ENCODE results near the gene ADCY1.

Gene ADCY1

GRCh38 chr7:45650404-45651394 is 76.5 kb downstream of the ADCY1 start:
- Histone ChIP-seq H3K27me3 (ENCODE audit: control insufficient read depth in 1 of 2, insufficient read depth in 2 of 2, low read length in 2 of 2) (no peaks in the 10 kb centered on the region), H3K9me3 (ENCODE audit: low read length) (no peaks in the 10 kb centered on the region), H3K27ac (ENCODE audit: low read depth, low read length) (no peak overlapping the region), H3K9ac (ENCODE audit: low read length) (no peak overlapping the region), H3K4me3 (ENCODE audit: low read depth in 1 of 2, low read length in 2 of 2) (no peak overlapping the region), H3K36me3 (ENCODE audit: insufficient read depth, low read length) (no peaks in the 10 kb centered on the region), H3K4me1 (ENCODE audit: insufficient read depth, low read length) (no peaks in the 10 kb centered on the region)

GRCh38 chr7:45651540-45651939 is 77.4 kb downstream of the ADCY1 start:
- no peaks in the 10 kb centered on the region for H3K27me3 ChIP-seq (ENCODE audit: control insufficient read depth in 1 of 2, insufficient read depth in 2 of 2, low read length in 2 of 2)
- H3K36me3 ChIP-seq (ENCODE audit: insufficient read depth, low read length) = no peaks in the 10 kb centered on the region
- H3K4me1 ChIP-seq (ENCODE audit: insufficient read depth, low read length) = no peaks in the 10 kb centered on the region
- H3K9ac ChIP-seq (ENCODE audit: low read length) = no peak overlapping the region
- H3K27ac ChIP-seq (ENCODE audit: low read depth, low read length) = no peak overlapping the region
- no peak overlapping the region for H3K4me3 ChIP-seq (ENCODE audit: low read depth in 1 of 2, low read length in 2 of 2)
- no peaks in the 10 kb centered on the region for H3K9me3 ChIP-seq (ENCODE audit: low read length)

GRCh38 chr7:45652630-45653029 is 78.5 kb downstream of the ADCY1 start:
- H3K36me3 ChIP-seq (ENCODE audit: insufficient read depth, low read length) = no peaks in the 10 kb centered on the region
- H3K4me3 ChIP-seq (ENCODE audit: low read depth in 1 of 2, low read length in 2 of 2) = no peak overlapping the region
- no peaks in the 10 kb centered on the region for H3K4me1 ChIP-seq (ENCODE audit: insufficient read depth, low read length)
- no peaks in the 10 kb centered on the region for H3K27me3 ChIP-seq (ENCODE audit: control insufficient read depth in 1 of 2, insufficient read depth in 2 of 2, low read length in 2 of 2)
- no peak overlapping the region for H3K27ac ChIP-seq (ENCODE audit: low read depth, low read length)
- no peaks in the 10 kb centered on the region for H3K9me3 ChIP-seq (ENCODE audit: low read length)
- H3K9ac ChIP-seq (ENCODE audit: low read length) = no peak overlapping the region

DNA sequence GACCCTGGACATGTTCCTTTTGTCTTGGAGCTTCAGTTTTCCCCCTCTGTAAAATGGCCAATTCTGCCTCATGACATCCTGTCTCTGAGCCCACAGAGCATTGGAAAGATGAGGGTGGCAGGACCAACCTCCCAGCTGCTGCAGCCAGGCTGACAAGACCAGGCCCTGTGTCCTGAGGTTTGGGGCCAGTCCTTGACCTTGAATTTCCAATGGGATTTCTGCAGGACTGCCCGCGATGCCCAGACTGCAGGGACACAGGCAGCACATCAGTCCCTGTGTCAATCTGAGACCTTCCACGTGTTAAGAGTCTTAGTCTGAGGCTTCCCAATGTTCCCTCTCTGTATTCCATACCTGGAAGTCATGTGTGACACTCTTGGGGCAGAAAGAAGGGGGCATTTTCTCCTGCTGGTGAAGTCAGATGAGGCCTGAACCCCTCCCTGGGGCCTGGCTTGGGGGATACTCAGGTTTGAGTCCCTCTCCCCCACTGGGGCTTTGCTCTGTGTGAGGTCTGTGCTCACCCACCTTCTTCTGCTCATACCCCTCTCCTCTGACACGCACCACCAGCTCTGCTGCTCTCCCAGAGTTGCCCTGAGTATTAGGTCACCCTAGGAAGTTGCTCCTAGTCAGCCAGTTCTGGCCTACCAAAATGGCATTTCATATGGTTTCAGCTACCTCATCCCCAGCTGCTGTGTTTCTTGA is 79.2 kb downstream of the ADCY1 start:
- H3K9ac ChIP-seq (ENCODE audit: low read length) = no peak overlapping the region
- no peaks in the 10 kb centered on the region for H3K9me3 ChIP-seq (ENCODE audit: low read length)
- H3K36me3 ChIP-seq (ENCODE audit: insufficient read depth, low read length) = no peaks in the 10 kb centered on the region
- no peaks in the 10 kb centered on the region for H3K4me1 ChIP-seq (ENCODE audit: insufficient read depth, low read length)
- no peaks in the 10 kb centered on the region for H3K27me3 ChIP-seq (ENCODE audit: control insufficient read depth in 1 of 2, insufficient read depth in 2 of 2, low read length in 2 of 2)
- H3K4me3 ChIP-seq (ENCODE audit: low read depth in 1 of 2, low read length in 2 of 2) = no peak overlapping the region
- no peak overlapping the region for H3K27ac ChIP-seq (ENCODE audit: low read depth, low read length)

DNA sequence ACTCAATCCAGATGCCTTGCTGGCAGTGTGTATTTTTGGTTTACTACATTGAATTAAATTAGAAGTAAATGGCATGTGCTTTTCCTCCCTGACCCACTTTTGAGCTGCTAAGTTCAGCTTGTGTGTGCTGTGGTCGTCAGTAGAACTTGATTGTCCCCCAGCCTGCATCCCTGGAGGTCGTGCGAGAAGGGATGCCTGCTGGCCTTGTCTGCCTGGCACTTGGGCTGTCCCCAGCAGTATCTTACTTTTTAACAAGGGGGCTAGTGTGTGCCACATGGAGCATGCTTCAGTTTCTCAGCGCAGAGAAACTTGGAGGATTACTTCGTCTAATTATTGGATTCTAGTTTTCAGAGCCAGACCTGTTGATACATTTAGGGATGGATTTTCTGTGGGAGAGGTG is 80.2 kb downstream of the ADCY1 start:
- no peaks in the 10 kb centered on the region for H3K4me1 ChIP-seq (ENCODE audit: insufficient read depth, low read length)
- no peaks in the 10 kb centered on the region for H3K9me3 ChIP-seq (ENCODE audit: low read length)
- no peaks in the 10 kb centered on the region for H3K36me3 ChIP-seq (ENCODE audit: insufficient read depth, low read length)
- no peak overlapping the region for H3K4me3 ChIP-seq (ENCODE audit: low read depth in 1 of 2, low read length in 2 of 2)
- H3K27ac ChIP-seq (ENCODE audit: low read depth, low read length) = no peak overlapping the region
- H3K27me3 ChIP-seq (ENCODE audit: control insufficient read depth in 1 of 2, insufficient read depth in 2 of 2, low read length in 2 of 2) = no peaks in the 10 kb centered on the region
- H3K9ac ChIP-seq (ENCODE audit: low read length) = no peak overlapping the region

GRCh38 chr7:45655539-45655938 is 81.4 kb downstream of the ADCY1 start:
- Histone ChIP-seq H3K27me3 (ENCODE audit: control insufficient read depth in 1 of 2, insufficient read depth in 2 of 2, low read length in 2 of 2) (no peaks in the 10 kb centered on the region), H3K9ac (ENCODE audit: low read length) (no peak overlapping the region), H3K4me1 (ENCODE audit: insufficient read depth, low read length) (no peaks in the 10 kb centered on the region)

GRCh38 chr7:45656431-45656830 is 82.3 kb downstream of the ADCY1 start:
- Histone ChIP-seq H3K27me3 (ENCODE audit: control insufficient read depth in 1 of 2, insufficient read depth in 2 of 2, low read length in 2 of 2) (no peaks in the 10 kb centered on the region), H3K9ac (ENCODE audit: low read length) (no peak overlapping the region), H3K4me3 (ENCODE audit: low read depth in 1 of 2, low read length in 2 of 2) (no peak overlapping the region), H3K9me3 (ENCODE audit: low read length) (no peaks in the 10 kb centered on the region), H3K4me1 (ENCODE audit: insufficient read depth, low read length) (no peaks in the 10 kb centered on the region), H3K27ac (ENCODE audit: low read depth, low read length) (no peak overlapping the region), H3K36me3 (ENCODE audit: insufficient read depth, low read length) (no peaks in the 10 kb centered on the region)

More at GRCh38 chr7:45655539-45655938, 81.4 kb downstream of the ADCY1 start:
- Histone ChIP-seq H3K9me3 (ENCODE audit: low read length) (no peaks in the 10 kb centered on the region), H3K36me3 (ENCODE audit: insufficient read depth, low read length) (no peaks in the 10 kb centered on the region), H3K27ac (ENCODE audit: low read depth, low read length) (no peak overlapping the region), H3K4me3 (ENCODE audit: low read depth in 1 of 2, low read length in 2 of 2) (no peak overlapping the region)

DNA sequence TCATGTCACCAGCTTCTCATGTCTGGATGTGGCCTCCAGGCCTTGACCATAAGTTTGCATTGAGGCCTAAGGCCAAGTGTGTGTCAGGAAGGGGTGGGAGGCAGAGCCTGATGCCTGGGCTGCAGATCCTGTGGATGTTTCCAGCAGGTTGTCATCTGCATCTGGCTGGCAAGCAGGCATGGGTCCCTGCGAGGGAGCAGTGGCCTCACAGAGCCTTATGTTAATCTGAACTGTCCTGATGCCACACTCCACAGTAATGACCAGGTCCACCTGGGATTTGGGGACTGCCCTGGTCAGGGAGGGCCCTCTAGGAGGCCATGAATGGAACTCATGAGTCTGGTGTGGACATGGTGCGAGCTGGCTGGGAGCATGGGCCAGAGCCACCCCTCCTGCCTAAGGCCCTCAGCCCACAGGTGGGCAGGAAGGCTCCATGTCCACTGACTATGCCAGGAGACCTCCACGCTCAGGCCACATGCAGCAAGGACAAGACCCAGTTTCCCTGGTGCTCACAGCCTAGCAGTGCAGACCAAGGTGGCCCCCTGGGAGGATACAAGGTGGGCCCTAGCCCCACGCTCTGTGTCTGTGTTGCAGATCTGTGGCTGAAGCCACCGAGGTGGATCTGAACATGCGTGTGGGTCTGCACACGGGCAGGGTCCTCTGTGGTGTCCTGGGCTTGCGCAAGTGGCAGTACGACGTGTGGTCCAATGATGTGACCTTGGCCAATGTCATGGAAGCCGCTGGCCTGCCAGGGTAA is 83.1 kb downstream of the ADCY1 start:
- H3K27ac ChIP-seq (ENCODE audit: low read depth, low read length) = no peak overlapping the region
- H3K36me3 ChIP-seq (ENCODE audit: insufficient read depth, low read length) = no peaks in the 10 kb centered on the region
- H3K9me3 ChIP-seq (ENCODE audit: low read length) = no peaks in the 10 kb centered on the region
- no peaks in the 10 kb centered on the region for H3K27me3 ChIP-seq (ENCODE audit: control insufficient read depth in 1 of 2, insufficient read depth in 2 of 2, low read length in 2 of 2)
- H3K4me1 ChIP-seq (ENCODE audit: insufficient read depth, low read length) = no peaks in the 10 kb centered on the region
- no peak overlapping the region for H3K9ac ChIP-seq (ENCODE audit: low read length)
- H3K4me3 ChIP-seq (ENCODE audit: low read depth in 1 of 2, low read length in 2 of 2) = no peak overlapping the region

DNA sequence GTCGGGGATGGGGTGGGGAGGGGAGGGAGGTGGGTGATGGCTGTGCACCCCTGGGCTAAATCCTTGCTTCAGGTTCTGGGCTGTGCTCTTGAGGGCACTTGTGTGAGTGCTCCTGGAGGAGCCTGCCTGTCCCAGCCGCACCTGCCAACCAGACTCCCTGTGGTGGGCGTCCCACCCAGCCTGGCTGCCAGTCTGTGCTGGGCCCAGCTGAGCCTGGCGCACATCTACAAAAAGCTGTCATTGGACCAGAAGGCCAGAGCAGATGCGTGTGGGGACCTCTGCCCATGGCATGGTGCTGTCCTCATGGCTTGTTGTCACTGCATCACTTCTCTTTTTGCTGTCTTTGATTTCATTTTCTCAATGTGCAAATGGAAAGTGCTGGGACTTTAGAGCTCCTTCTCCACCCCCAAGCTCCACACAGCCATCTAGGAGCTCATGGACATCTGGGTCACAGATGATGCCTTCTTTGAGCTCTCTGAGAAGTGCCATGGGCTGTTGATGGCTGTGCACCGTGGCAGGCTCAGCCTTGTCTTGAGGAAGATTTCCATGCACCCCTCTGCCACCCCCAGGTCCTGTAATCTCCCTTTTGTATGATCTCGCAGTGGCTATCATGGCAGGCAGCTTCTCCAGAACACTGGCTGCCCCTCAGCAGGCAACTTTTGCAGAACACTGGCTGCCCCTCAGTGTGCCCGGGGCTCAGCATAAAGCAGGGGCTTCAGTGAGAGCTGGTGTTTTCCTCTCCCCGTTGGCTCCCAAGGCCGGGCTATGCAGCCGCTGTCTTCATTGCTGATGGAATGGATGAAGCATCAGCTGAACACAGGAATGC is 83.9 kb downstream of the ADCY1 start:
- H3K4me1 ChIP-seq (ENCODE audit: insufficient read depth, low read length) = no peaks in the 10 kb centered on the region
- no peak overlapping the region for H3K9ac ChIP-seq (ENCODE audit: low read length)
- H3K9me3 ChIP-seq (ENCODE audit: low read length) = no peaks in the 10 kb centered on the region

DNA sequence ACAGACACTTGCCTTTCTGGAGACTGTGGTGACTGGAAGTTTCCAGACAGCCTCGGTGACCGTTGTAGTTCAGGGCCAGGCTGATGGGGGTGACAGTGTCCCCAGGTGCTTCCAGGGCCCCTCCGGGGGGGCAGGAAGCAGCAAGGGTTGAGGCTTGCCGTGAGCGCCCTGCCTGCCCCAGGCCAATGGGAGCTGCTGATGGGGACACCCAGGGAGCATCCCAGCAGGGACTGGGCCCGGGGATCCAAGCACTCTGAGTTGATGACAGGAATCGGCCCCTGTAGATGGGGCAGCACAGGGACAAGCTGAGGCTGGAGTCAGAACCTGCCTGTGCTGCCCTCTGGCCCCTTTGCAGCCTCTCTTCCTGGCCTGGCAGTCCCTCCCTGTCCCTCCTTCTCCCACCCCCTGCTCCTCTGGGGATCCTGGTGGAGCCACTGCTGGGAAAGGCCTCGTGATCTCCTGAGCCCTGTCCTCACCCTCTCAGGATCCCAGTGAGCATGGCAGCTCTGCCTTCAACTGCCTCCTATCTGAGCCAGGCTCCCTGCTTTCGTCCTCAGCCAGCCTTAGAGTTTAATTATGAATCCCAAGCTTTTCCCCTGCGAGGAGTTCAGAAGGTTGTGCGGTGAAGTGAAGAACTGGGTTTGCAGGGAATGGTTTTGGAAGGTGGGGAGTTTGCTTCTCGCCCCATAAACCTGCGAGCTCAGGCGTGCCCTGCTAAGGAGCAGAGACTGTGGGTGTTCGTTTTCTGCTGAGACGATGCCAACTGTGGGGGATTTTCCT is 84.7 kb downstream of the ADCY1 start:
- H3K4me3 ChIP-seq (ENCODE audit: low read depth in 1 of 2, low read length in 2 of 2) = no peak overlapping the region
- no peak overlapping the region for H3K27ac ChIP-seq (ENCODE audit: low read depth, low read length)
- H3K4me1 ChIP-seq (ENCODE audit: insufficient read depth, low read length) = no peaks in the 10 kb centered on the region
- no peaks in the 10 kb centered on the region for H3K9me3 ChIP-seq (ENCODE audit: low read length)
- no peak overlapping the region for H3K9ac ChIP-seq (ENCODE audit: low read length)
- H3K36me3 ChIP-seq (ENCODE audit: insufficient read depth, low read length) = no peaks in the 10 kb centered on the region
- no peaks in the 10 kb centered on the region for H3K27me3 ChIP-seq (ENCODE audit: control insufficient read depth in 1 of 2, insufficient read depth in 2 of 2, low read length in 2 of 2)

More for the DNA sequence above, 83.9 kb downstream of the ADCY1 start:
- no peak overlapping the region for H3K4me3 ChIP-seq (ENCODE audit: low read depth in 1 of 2, low read length in 2 of 2)
- no peak overlapping the region for H3K27ac ChIP-seq (ENCODE audit: low read depth, low read length)
- H3K36me3 ChIP-seq (ENCODE audit: insufficient read depth, low read length) = no peaks in the 10 kb centered on the region
- no peaks in the 10 kb centered on the region for H3K27me3 ChIP-seq (ENCODE audit: control insufficient read depth in 1 of 2, insufficient read depth in 2 of 2, low read length in 2 of 2)
